WTC11 (cell line): ENCODE results near the gene ADAM33.

ENCODE experiments used
- CBFB ChIP-seq: sonication (generic); formaldehyde crosslinking; IDR thresholded peaks from 2 replicates; pipeline ENCODE4 v1.8.1; 2022; ENCODE audit warnings: mild to moderate bottlenecking, low read depth, missing genetic modification reagents
- ELF4 ChIP-seq: sonication (generic); formaldehyde crosslinking; IDR thresholded peaks from 2 replicates; pipeline ENCODE4 v1.8.1; 2022; ENCODE audit warnings: low read depth, mild to moderate bottlenecking, moderate library complexity, missing genetic modification reagents
- GABPB1 ChIP-seq: sonication (generic); formaldehyde crosslinking; IDR thresholded peaks from 2 replicates; pipeline ENCODE4 v1.8.1; 2023; ENCODE audit warnings: mild to moderate bottlenecking, missing genetic modification reagents
- JUN ChIP-seq: sonication (generic); formaldehyde crosslinking; IDR thresholded peaks from 2 replicates; pipeline ENCODE4 v1.8.0; 2023; ENCODE audit warnings: mild to moderate bottlenecking, missing genetic modification reagents
- SOX15 ChIP-seq: fragments of 250-450 bp; sonication (Bioruptor Pico); IDR thresholded peaks from 2 replicates; pipeline ENCODE4 v1.9.0; 2021; ENCODE audit warnings: mild to moderate bottlenecking
- SP1 ChIP-seq: sonication (generic); formaldehyde crosslinking; conservative IDR thresholded peaks from 2 replicates; pipeline ENCODE4 v1.8.1; 2022; ENCODE audit warnings: missing genetic modification reagents
- TF ChIP-seq, protein P1 (sequence below): sonication (generic); formaldehyde crosslinking; conservative IDR thresholded peaks from 2 replicates; pipeline ENCODE4 v1.8.1; 2022; ENCODE audit warnings: mild to moderate bottlenecking, missing genetic modification reagents
- TF ChIP-seq, protein P2 (sequence below): fragments of 200-600 bp; IDR thresholded peaks from 2 replicates; pipeline ENCODE4 v1.8.0; 2022; ENCODE audit warnings: antibody characterized with exemption
- TF ChIP-seq, protein P3 (sequence below): sonication (generic); formaldehyde crosslinking; IDR thresholded peaks from 2 replicates; pipeline ENCODE4 v1.8.0; 2022; ENCODE audit warnings: mild to moderate bottlenecking, missing genetic modification reagents
- TF ChIP-seq, protein P4 (sequence below): sonication (generic); formaldehyde crosslinking; IDR thresholded peaks from 2 replicates; pipeline ENCODE4 v1.8.1; 2023; ENCODE audit warnings: mild to moderate bottlenecking, missing genetic modification reagents

DNA sequence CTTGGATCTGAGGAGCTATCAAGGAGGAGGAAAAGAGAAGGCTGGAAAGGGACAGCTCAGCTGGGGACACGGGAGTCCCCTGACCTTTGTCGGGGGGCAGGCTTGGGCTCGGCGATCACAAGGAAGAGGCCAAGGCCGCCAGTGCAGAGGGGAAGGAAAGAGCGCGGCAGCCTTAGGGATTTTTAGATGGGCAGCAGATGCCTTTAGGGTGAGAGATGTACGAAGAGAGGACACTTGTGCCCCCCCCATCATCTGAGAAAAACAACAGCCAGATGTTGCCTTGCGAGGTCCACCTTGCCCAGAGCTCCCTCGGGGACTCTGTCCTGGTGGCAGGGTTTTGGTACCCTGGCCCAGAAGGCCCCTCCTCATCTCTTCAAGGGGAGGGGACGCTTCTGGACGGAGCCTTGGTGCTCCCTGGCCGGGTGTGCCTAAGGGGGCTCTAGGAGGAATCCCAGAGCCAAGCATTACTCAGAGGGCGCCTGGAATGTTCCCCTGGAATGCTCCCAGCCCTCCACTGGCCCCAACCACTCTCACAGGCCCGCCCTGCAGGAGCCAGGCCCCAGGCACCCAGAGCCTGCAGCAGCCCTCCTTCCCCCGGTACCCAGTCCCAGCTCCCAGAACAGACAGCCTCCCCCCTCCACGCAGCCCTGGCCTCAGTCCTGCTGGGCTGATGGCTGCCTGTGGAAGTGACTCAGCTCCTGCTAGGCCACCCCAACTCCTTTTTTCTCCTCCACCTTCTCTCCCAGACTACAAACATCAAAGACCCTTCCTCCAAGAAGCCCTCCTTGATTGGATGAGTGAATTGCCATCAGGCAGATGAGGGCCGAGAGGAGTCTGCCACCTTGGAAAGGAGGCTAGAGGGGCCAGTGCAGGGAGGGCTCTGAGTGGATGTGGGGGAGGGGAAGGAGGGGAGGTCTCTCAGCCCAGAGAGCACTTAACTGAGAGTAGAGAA, 1.8 kb downstream of the ADAM33 start:
- TF ChIP-seq GABPB1 (CRISPR knock-in tag) (no peak), JUN (CRISPR knock-in tag) (no peak), SP1 (CRISPR knock-in tag) (no peak), ELF4 (CRISPR knock-in tag) (no peak), SOX15 (CRISPR knock-in tag) (no peak), CBFB (CRISPR knock-in tag) (no peak)
- TF ChIP-seq, protein P1, sequence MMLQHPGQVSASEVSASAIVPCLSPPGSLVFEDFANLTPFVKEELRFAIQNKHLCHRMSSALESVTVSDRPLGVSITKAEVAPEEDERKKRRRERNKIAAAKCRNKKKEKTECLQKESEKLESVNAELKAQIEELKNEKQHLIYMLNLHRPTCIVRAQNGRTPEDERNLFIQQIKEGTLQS (CRISPR knock-in tag) = no peak
- TF ChIP-seq, protein P2, sequence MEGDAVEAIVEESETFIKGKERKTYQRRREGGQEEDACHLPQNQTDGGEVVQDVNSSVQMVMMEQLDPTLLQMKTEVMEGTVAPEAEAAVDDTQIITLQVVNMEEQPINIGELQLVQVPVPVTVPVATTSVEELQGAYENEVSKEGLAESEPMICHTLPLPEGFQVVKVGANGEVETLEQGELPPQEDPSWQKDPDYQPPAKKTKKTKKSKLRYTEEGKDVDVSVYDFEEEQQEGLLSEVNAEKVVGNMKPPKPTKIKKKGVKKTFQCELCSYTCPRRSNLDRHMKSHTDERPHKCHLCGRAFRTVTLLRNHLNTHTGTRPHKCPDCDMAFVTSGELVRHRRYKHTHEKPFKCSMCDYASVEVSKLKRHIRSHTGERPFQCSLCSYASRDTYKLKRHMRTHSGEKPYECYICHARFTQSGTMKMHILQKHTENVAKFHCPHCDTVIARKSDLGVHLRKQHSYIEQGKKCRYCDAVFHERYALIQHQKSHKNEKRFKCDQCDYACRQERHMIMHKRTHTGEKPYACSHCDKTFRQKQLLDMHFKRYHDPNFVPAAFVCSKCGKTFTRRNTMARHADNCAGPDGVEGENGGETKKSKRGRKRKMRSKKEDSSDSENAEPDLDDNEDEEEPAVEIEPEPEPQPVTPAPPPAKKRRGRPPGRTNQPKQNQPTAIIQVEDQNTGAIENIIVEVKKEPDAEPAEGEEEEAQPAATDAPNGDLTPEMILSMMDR = no peak
- TF ChIP-seq, protein P3, sequence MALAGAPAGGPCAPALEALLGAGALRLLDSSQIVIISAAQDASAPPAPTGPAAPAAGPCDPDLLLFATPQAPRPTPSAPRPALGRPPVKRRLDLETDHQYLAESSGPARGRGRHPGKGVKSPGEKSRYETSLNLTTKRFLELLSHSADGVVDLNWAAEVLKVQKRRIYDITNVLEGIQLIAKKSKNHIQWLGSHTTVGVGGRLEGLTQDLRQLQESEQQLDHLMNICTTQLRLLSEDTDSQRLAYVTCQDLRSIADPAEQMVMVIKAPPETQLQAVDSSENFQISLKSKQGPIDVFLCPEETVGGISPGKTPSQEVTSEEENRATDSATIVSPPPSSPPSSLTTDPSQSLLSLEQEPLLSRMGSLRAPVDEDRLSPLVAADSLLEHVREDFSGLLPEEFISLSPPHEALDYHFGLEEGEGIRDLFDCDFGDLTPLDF (CRISPR knock-in tag) = no peak
- TF ChIP-seq, protein P4, sequence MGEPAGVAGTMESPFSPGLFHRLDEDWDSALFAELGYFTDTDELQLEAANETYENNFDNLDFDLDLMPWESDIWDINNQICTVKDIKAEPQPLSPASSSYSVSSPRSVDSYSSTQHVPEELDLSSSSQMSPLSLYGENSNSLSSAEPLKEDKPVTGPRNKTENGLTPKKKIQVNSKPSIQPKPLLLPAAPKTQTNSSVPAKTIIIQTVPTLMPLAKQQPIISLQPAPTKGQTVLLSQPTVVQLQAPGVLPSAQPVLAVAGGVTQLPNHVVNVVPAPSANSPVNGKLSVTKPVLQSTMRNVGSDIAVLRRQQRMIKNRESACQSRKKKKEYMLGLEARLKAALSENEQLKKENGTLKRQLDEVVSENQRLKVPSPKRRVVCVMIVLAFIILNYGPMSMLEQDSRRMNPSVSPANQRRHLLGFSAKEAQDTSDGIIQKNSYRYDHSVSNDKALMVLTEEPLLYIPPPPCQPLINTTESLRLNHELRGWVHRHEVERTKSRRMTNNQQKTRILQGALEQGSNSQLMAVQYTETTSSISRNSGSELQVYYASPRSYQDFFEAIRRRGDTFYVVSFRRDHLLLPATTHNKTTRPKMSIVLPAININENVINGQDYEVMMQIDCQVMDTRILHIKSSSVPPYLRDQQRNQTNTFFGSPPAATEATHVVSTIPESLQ = no peak
